ENCODE measurements around the gene TUBB.

Gene TUBB

DNA sequence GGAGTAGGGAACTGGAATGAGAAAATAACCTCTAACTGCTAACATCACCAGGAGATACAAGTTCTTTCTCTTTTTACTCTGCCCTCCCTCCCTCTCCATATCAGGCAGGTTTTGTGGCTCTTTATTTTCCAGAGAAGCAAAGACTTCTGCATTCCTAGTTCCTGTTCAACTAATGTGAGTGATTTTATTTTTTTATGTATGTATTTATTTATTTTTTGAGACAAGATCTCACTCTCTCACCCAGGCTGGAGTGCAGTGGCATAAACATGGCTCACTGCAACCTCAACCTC lies 30.2 kb downstream of the TUBB start:
- TF ChIP-seq ZBTB7A (IDR thresholded peaks at IDR 0.05; ENCODE audit: low read depth) (no peak), YY1 (IDR thresholded peaks at IDR 0.05; ENCODE audit: low read depth) (no peak), NFIC (IDR thresholded peaks at IDR 0.05) (no peak), CEBPB (IDR thresholded peaks at IDR 0.05) (no peak), RAD21 (IDR thresholded peaks at IDR 0.05; ENCODE audit: low read depth) (no peak), FOXM1 (IDR thresholded peaks at IDR 0.05; ENCODE audit: borderline replicate concordance, low read depth) (no peak), TAF1 (IDR thresholded peaks at IDR 0.05; ENCODE audit: low read depth) (no peak), CREB1 (IDR thresholded peaks at IDR 0.05; ENCODE audit: low read depth) (no peak), EP300 (IDR thresholded peaks at IDR 0.05; ENCODE audit: borderline replicate concordance) (no peak), TCF12 (IDR thresholded peaks at IDR 0.05; ENCODE audit: low read depth) (no peak), EGR1 (IDR thresholded peaks at IDR 0.05) (no peak), TEAD4 (IDR thresholded peaks at IDR 0.05) (no peak)
- TF ChIP-seq, protein P1, sequence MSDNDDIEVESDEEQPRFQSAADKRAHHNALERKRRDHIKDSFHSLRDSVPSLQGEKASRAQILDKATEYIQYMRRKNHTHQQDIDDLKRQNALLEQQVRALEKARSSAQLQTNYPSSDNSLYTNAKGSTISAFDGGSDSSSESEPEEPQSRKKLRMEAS (IDR thresholded peaks at IDR 0.05), result no peak
- TF ChIP-seq, protein P2, sequence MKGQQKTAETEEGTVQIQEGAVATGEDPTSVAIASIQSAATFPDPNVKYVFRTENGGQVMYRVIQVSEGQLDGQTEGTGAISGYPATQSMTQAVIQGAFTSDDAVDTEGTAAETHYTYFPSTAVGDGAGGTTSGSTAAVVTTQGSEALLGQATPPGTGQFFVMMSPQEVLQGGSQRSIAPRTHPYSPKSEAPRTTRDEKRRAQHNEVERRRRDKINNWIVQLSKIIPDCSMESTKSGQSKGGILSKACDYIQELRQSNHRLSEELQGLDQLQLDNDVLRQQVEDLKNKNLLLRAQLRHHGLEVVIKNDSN (IDR thresholded peaks at IDR 0.05), result no peak
- TF ChIP-seq, protein P3, sequence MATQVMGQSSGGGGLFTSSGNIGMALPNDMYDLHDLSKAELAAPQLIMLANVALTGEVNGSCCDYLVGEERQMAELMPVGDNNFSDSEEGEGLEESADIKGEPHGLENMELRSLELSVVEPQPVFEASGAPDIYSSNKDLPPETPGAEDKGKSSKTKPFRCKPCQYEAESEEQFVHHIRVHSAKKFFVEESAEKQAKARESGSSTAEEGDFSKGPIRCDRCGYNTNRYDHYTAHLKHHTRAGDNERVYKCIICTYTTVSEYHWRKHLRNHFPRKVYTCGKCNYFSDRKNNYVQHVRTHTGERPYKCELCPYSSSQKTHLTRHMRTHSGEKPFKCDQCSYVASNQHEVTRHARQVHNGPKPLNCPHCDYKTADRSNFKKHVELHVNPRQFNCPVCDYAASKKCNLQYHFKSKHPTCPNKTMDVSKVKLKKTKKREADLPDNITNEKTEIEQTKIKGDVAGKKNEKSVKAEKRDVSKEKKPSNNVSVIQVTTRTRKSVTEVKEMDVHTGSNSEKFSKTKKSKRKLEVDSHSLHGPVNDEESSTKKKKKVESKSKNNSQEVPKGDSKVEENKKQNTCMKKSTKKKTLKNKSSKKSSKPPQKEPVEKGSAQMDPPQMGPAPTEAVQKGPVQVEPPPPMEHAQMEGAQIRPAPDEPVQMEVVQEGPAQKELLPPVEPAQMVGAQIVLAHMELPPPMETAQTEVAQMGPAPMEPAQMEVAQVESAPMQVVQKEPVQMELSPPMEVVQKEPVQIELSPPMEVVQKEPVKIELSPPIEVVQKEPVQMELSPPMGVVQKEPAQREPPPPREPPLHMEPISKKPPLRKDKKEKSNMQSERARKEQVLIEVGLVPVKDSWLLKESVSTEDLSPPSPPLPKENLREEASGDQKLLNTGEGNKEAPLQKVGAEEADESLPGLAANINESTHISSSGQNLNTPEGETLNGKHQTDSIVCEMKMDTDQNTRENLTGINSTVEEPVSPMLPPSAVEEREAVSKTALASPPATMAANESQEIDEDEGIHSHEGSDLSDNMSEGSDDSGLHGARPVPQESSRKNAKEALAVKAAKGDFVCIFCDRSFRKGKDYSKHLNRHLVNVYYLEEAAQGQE (IDR thresholded peaks at IDR 0.05; ENCODE audit: low read depth), result no peak

DNA sequence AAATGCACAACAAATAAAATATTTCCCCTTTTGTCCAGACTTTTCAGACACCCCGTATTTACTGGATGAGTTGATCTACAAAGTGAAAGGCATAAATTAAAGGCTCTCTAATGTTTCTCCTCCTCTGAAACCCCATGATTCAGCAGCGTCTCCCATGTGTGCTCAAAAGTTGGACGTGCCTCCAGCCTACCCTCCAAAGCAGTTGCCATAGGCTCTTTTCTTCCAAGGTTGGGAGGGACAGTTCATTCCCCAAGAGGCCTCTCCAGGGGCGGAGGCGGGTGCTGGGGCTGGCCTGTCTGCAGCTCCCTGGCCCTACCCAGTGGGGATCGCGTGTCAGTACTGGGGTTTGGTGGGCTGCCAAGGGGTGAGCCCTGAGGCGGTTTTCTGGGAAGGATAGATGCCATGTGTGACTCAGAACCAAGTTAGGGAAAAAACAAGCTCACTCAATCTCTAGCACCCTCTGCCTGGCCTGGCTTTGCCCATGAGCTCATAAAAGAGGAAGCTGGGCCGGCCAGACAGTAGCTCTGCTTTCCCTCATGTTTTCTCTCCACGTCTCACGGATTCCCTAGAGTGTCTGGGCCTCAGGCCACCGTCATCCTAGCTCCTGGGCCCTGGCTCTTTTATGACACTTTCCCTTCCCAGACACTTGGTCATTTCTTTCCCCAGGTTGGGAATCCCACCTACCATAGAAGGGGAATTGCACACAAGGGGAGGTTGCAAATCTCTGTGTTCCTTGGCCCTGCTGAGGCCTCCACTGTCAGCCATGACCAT lies 32.2 kb downstream of the TUBB start:
- TF ChIP-seq, protein P2 (IDR thresholded peaks at IDR 0.05), result 0 out of 2 replicates have a peak, but pooled peaks have one; percentile 18
- TF ChIP-seq, protein P3 (IDR thresholded peaks at IDR 0.05; ENCODE audit: low read depth), result no peak
- TF ChIP-seq ZBTB7A (IDR thresholded peaks at IDR 0.05; ENCODE audit: low read depth) (no peak), RAD21 (IDR thresholded peaks at IDR 0.05; ENCODE audit: low read depth) (peak; percentile 10; the same call in 1 of the 2 replicates), FOXM1 (IDR thresholded peaks at IDR 0.05; ENCODE audit: borderline replicate concordance, low read depth) (peak; percentile 87), TAF1 (IDR thresholded peaks at IDR 0.05; ENCODE audit: low read depth) (peak; percentile 22; the same call in 1 of the 2 replicates), CREB1 (IDR thresholded peaks at IDR 0.05; ENCODE audit: low read depth) (no peak), TEAD4 (IDR thresholded peaks at IDR 0.05) (no peak; the same call in 1 of the 2 replicates), TCF12 (IDR thresholded peaks at IDR 0.05; ENCODE audit: low read depth) (peak; percentile 95), EP300 (IDR thresholded peaks at IDR 0.05; ENCODE audit: borderline replicate concordance) (peak; percentile 96), YY1 (IDR thresholded peaks at IDR 0.05; ENCODE audit: low read depth) (peak; percentile 42; the same call in 1 of the 2 replicates), EGR1 (IDR thresholded peaks at IDR 0.05) (no peak), CEBPB (IDR thresholded peaks at IDR 0.05) (no peak), NFIC (IDR thresholded peaks at IDR 0.05) (peak; percentile 96)
- TF ChIP-seq, protein P1 (IDR thresholded peaks at IDR 0.05), result peak; percentile 90

DNA sequence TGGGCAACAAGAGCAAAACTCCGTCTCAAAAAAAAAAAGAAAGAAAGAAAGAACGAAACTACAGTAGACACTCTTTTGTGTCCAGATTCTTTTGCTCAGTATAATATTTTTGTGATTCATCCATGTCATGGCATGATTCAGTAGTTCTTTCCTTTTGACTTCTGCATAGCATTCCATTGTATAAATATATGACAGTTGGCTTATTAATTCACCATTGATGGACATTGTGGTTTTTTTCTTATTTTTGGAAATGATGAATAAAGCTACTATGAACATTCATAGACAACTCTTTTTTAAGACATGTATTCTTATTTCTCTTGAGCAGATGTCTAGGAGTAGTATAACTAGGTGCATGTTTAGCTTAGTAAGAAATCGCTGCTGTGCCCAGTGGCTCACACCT lies 34.5 kb downstream of the TUBB start:
- no peak for TF ChIP-seq FOXM1 (IDR thresholded peaks at IDR 0.05; ENCODE audit: borderline replicate concordance, low read depth)
- no peak for TF ChIP-seq RAD21 (IDR thresholded peaks at IDR 0.05; ENCODE audit: low read depth)
- TF ChIP-seq NFIC (IDR thresholded peaks at IDR 0.05), result no peak
- TF ChIP-seq TEAD4 (IDR thresholded peaks at IDR 0.05), result no peak
- no peak for TF ChIP-seq CREB1 (IDR thresholded peaks at IDR 0.05; ENCODE audit: low read depth)
- TF ChIP-seq EP300 (IDR thresholded peaks at IDR 0.05; ENCODE audit: borderline replicate concordance), result no peak
- TF ChIP-seq TAF1 (IDR thresholded peaks at IDR 0.05; ENCODE audit: low read depth), result no peak
- TF ChIP-seq ZBTB7A (IDR thresholded peaks at IDR 0.05; ENCODE audit: low read depth), result no peak
- TF ChIP-seq, protein P2 (IDR thresholded peaks at IDR 0.05), result no peak
- TF ChIP-seq EGR1 (IDR thresholded peaks at IDR 0.05), result no peak
- TF ChIP-seq, protein P1 (IDR thresholded peaks at IDR 0.05), result no peak
- no peak for TF ChIP-seq CEBPB (IDR thresholded peaks at IDR 0.05)
- TF ChIP-seq, protein P3 (IDR thresholded peaks at IDR 0.05; ENCODE audit: low read depth), result no peak
- no peak for TF ChIP-seq YY1 (IDR thresholded peaks at IDR 0.05; ENCODE audit: low read depth)
